GM13976 (cell line): ENCODE results near the gene MAP4K2.
"Not testable (repeated sequence)": the region's sequence is repeated elsewhere in the genome, so short reads cannot be mapped to it uniquely, and the experiment has no call there.

Experiments used
- DNase-seq: peaks from one replicate; pipeline ENCODE4 v3.0.0; 2012; ENCODE audit warnings: low spot score
- CTCF ChIP-seq: IDR thresholded peaks from 2 replicates; pipeline ENCODE4 v1.5.1; 2012; ENCODE audit warnings: borderline replicate concordance, mild to moderate bottlenecking; ENCODE audit not compliant: insufficient read depth; ENCODE audit errors: extremely low read depth, missing control alignments, control extremely low read depth
- in situ Hi-C: fragments of 300-500 bp; cut with MboI; formaldehyde crosslinking; loops from one replicate; pipeline ENCODE4 v1.12.0; 2022; ENCODE audit warnings: low sequenced_read_pairs, mixed read lengths, inconsistent platforms; ENCODE audit not compliant: unreplicated experiment

Gene MAP4K2

DNA sequence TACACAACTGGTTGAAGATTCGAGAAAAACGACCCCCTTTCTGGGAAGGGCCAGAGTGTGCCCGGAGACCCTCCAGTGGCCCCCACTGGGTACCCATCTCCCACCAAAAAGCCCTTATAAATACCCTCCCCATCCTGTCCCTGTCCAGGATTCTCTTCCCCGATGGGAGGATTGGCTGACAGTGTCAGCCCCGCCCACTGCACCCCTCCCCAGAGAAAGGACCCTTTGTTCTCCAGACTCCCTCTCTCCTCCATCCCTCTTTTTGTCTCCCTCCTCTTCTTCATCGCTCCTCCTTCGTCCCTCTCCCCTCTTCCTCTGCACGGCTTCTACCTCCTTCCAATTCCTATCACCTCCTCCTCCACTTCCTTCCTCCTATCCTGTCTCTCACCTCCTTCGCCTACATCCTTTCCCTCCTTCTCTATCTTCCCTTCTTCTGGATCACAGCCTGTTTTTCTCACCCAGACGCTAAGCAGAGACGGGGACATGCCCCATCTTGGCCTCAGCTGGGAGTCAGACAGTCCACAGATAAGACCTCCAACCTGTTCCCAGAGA lies 20.6 kb upstream of the MAP4K2 start:
- no peak for TF ChIP-seq CTCF
- DNase-seq = no peak
- in situ Hi-C loops = no loop called here

GRCh38 chr11:64817476-64817875 lies 14.5 kb upstream of the MAP4K2 start:
- no peak for TF ChIP-seq CTCF
- DNase-seq = no peak
- in situ Hi-C loops = no loop called here

DNA sequence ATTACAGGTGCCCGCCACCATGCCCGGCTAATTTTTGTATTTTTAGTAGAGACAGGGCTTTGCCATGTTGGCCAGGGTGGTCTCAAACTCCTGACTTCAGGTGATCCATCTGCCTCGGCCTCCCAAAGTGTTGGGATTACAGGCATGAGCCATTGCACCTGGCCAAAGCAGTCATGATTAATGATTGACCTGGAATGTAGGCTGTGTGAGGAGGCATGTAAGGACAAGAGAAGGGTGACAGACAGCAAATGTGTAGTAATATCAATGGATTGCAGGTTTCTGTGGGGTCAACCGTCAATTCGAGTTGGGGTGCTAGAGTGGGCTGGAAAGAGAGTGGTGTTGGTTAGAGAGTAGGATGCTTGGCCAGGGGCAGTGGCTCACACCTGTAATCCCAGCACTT lies 12.4 kb upstream of the MAP4K2 start:
- DNase-seq, in situ Hi-C loops: not testable (repeated sequence)

GRCh38 chr11:64814712-64815187 lies 11.7 kb upstream of the MAP4K2 start:
- DNase-seq = no peak
- in situ Hi-C loops = no loop called here
- TF ChIP-seq CTCF = no peak

- DNase-seq = no peak
- no peak for TF ChIP-seq CTCF
- in situ Hi-C loops = no loop called here
These were observed 10.8 kb upstream of the MAP4K2 start for GRCh38 chr11:64813826-64814225.

GRCh38 chr11:64810891-64811272 lies 7.9 kb upstream of the MAP4K2 start:
- DNase-seq = no peak
- in situ Hi-C loops = no loop called here
- no peak for TF ChIP-seq CTCF

DNA sequence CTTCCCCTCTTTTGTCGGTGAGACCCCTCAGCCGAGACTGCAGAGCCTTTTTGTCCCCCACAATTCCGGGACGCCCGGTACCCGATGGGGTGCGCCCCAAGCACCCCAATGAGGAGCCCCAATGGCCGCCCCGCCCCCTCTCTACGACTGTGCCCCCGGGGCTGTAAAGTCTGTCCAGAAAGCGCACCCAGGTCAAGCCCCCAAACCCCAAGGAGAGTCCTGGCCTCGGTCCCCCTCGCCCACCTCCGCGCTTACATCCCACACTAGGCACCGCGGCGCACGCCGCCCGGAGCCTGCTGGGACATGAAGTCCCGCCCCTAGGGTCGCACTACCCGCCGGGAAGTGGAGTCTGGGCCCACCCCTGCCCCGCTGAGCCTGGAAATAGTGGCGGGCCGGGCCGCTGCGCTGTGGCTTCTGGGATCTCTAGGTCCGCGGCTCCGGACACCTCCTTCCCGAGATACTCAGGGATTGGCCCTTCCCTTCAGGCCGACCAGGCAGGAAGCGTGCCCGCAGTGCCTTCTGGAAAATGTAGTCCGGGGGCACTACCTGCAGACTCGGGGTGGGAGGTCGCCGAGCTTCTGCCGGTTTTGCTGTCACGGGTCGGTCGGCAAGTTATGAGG lies 7.4 kb upstream of the MAP4K2 start, which contains the start of gene MEN1:
Gene MEN1, minus strand, starts transcription at position 281 of the 620 bp plus-strand sequence. CDS start 442 bp downstream, outside the sequence.
- in situ Hi-C loops = no loop called here
- DNase-seq = peak; percentile 93
- no peak for TF ChIP-seq CTCF
